SHP77 (cell line): ENCODE results near the gene FOXP1.

Source experiments
- DNase-seq, 2 experiments: peaks; one replicate each; lab custom pipeline; 2025; lab: John Stamatoyannopoulos, UW

FOXP1 gene

DNA sequence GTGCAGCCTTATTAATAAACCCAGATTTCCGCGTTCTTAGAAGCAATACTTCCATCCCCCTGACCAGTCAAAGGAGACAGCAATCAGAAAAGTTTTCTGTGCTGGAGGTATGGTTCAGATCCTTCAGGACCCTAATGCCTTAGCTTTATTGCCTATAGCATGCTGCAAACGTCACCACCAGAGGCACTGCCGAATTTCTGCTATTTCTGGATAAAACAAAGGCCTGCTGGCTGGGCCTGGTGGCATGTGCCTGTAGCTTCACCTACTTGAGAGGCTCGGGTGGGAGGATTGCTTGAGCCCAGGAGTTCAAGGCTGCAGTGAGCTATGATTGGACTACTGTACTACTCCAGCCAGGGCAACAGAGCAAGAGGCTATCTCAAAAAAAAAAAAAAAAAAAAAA lies 407.2 kb downstream of the FOXP1 start:
- DNase-seq, result no peak

DNA sequence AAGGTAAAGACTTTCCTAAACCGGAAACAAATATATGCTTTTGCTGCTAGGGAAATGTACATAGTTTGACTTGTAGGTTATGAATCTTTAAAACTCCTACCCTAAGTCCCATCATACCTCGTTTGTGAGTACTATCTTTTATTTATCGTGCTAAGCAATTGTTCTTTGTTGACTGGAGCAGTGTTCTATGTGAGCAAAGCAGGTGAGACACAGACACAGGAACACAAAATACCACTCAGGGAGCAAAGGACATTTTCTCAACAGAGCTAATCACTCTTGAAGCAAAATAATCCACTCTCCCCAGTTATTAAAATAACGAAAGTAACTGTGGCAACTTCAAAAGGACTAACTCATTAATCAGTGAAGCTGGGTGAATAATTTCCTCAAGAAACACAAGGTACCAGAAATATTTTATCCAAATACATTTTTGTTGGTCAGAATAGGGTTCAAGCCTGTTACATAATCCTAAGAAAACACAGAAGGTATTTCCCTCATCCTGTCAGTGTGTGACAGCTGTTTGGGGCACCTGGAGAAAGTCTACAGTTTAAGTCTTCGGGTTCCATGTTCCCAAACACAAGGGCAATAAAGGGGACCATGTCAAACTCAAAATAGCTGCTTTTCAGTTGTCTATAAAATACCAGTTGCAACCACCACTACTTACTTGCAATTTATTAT lies 407.7 kb downstream of the FOXP1 start:
- DNase-seq, result no peak

DNA sequence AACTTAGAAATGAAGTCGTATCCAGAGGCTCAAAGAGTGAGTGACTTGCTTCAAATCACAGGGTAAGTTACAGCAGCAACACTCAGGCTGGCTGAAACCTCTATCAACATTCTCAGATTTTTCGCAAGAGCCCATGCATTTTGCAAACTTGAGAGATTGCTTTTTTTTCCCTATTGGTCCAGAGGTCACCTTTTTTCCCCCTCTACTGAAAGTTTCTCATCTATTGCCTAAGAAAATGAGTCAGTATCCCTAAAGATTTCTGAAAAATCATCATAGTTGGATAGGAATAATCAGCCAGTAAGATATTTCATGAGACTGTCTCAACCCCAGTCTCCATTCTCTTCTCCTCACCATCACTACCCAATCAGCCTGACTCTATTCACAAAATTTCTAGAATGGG lies 410.6 kb downstream of the FOXP1 start:
- no peak for DNase-seq

DNA sequence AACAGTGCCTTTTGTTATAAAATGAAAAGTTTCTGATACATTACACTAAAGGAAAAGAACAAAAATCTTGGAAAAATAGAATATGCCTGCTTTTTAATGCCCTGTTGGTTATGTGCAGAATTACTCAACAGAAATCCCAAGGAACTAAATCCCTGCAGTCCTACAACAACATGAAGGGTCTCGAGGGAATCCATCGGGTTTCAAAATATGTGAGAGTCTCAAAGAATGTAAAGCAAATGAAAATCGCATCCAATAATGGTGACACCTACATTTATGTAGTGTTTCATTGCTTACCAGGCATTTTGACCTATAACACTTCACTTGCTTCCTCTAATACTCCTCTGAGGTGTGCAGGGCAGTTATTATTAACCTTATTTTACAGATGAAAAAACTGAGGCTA lies 411.3 kb downstream of the FOXP1 start:
- no peak for DNase-seq

DNA sequence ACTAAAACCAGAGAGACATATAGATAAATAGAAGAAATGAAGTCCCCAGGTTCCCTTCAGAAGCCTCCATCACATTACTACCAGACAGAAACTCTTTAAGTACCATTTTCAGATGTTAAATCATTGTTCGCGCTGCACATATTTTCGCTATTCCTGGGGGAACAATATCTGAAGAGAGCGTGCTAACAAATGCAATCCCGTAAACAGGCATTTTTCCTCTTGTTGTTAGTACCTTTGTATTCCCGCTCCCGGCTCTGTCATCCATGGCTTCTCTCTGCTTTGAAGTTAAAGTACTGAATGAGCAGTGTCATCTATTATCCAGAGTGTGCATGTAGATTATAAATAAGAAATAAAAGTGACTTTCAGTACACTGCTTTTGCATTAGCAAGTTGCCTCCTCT lies 412.3 kb downstream of the FOXP1 start:
- no peak for DNase-seq

DNA sequence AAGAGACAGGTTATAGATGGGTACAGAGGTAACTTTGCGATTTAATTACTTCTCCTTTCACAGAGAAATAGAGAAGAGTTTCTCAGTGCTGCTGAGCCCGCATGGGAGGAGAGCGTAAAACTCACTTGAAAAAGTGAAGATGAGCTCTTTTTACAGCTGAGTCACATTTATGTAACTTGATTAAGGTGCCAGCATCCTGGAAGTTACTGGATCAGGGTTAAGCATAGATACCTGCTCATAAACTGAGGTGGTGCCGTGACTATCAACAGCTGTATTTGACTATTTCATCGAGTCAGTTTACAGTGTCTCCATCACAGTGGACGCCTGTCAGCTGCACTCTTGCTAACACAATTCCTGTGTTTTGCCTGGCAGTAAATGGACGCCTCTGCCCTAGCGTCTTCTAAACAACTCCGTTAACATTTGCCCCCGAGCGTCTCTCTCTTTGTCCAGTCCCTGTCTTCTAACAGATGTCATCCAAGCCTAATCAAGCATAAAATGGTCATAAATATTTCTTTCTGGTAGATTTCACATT lies 414.6 kb downstream of the FOXP1 start:
- DNase-seq, result peak; percentile 35 to 61

DNA sequence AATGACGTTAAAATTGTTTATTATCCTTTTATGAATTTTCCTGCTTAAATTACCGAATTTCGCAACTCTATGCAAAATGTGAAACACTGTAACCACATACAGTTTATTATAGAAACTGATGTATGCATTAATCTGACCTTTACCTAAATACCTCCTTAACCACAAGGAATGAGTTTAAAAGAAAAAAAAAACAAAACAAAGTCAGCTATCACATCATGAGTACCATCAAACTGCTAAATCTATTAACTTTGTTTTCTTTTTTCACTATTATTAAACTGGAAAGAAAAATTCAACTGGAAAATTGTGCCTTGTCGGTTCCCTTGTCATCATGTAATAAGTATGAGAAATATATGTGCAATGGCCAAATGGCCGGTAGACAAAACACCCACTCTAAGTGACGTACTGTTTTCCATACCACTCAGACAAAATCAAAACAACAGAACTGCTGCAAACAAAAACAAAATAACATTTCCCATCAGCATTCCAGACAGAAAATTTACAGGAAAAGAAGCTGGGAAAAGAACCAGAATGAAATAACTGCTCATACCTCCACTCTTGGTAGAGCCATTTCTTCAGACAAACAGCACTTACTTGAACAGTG lies 415.3 kb downstream of the FOXP1 start:
- no peak for DNase-seq

DNA sequence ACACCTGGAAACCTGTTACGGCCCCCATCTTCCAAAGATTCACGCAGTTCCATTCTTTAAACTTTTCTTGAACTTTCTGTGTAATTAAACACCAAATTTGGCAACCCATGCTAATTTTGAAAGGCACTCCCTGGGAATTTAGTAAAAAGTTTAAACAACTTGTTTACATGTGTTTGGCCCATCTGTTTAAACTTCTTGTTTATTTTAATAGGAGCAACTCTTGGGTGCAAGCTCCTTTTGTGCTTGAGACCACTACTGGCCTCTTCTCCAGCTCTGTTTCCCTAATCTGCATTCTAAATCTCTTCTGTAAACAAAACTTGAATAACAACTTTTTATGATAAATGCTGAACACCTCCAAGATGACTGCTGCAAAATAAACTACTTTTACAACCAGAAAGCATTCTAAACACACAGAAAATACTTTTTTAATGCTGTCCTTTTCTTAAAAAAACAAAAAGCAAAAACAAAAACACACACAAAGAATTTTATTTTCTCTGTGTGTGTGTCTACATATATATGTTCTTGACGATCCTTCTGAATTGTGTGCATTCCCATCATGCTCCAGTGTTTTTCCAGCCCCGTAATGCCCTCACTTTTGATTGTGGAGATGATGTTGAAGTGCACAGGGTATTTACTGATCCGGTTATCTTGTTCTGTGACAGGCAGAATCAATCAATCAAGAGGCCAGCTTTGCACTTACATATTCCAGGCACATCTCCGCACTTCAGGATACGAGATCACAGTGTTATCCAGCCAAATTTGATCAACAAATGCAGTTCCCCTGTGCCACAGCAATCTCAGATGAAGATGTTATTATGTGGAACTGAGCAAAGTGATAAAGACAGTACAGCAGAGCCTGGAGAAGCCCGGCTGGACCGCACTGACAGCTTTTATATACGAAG lies 416.9 kb downstream of the FOXP1 start:
- DNase-seq, result peak; percentile 54 to 56

DNA sequence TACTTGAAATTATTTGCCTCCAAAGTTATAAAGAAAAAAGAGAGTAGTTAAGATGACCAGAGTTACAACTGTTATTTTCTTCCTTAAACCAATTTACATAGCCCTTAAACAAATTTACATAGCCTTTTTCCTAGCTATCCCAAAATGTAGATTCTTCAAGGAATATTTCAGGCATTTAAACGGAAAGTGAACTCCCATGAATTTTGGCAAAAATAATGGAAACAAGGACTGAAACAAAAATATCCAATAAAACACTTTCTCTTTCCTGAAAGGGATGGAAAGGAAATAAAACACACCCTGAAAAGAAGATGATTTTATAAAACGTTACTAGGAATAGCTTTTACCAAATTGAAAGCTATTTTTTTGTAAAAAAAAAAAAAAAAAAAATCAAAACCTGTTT lies 418.6 kb downstream of the FOXP1 start:
- DNase-seq, result no peak

DNA sequence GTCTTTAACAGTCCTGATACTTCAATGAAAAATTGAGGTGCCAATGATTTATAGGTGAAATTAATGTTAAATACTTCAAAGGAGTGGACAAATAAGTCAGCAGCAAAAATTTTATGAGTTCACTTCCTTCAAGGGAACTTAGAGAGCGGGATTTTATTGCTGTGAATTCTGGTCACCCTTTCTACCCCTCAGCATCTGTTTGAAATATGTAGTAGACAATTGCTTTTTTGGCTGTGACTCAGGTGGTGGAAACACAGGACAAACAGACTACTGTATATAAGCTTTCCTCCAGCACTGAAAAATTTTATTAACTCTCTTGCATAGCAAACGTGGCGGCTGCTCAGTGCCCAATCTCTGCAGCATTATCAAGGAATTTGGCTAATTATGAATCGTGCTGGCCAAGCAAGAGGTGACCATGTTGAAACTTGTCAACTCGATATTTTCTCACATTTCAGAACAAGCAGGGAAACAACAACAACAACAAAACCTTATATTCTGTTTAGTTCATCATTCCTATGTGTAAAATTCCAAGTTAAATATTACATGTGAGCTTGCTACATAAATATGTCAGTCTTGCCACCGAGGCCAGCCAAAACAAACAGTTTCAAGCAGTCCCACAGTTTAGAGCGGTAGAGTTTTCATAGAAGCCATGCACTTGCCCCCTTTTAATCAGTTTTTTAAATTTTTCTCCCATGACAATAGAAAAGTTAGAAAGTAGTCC lies 420.2 kb downstream of the FOXP1 start:
- no peak for DNase-seq

DNA sequence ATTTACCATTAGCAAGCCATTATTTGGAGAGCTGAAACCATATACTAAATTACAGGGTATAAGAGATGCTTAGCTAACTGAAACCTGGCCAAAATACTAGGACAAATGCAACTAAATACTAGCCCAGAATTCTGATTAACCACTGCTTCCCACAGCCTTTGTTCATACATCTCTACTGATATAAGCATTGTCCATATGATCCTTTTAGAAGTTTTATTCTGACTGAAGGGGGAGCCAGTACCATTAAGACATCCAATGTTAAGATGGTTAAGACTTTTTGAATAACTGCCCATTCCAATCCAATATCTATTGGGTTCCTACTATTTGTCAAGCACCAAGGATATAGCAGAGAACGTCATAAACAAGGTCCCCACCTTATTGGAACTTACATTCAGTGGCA lies 421.3 kb downstream of the FOXP1 start:
- no peak for DNase-seq

DNA sequence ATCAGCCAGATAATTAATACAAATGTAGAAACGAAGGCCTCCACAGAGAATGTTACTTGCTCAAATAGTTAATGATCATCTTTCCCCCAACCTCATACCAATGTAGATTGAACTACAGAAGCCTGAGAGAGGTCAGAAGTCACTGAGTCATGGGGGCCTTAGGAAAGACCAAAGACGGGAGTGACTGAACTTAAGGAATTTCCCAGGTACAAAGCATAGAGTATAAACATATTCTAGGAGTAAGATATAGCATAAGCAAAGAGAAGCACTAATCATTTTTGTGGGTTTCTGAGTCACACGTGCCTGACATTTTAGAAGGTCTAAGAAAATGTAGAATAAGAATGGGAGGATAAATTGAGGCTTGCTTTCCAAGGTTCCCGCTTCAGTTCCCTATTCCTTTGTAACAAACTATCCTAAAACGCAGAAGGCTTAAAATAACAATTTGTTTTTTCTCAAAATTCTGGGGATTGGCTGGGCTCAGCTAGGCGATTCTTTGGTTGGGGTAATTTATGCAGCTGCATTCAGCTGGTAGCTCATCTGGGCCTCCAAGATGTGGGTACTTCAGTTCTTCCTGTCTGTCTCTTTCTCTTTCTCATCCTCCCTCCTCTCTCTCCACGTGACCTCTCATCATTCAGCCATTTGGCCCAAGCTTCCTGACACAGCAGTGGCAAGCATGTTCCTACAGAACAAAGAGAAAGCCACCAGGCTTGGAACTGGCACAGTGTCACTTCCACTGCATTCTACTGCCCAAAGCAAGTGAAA lies 422.6 kb downstream of the FOXP1 start:
- no peak for DNase-seq

DNA sequence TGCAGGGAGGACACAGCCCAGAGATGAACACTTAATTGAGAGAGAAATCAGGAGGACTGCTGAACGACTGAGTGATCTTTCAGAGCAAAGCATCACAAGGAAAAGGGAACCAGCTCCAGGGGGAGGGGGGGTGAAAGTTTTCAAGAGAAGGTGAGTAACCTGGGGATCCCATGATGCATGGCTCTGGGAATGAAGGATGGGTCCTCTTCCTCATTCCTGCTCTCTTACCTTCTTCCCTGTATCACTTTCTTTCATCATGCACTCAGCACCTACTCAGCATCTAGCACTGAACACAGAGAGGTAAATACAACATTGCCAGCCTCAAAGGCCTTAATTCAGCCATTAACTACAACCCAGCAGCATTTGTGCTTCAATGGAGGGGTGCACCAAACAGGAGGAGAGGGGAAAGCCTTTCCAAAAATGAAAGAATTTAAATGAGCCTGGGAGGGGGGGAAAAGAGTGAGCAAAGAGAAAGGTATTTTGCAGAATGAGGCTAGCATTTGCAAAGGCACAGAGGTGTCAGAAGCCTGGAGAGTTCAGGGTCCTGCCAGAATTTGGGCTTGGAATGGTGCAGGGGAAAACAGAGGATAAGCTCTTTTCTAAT lies 427.4 kb downstream of the FOXP1 start:
- no peak for DNase-seq

DNA sequence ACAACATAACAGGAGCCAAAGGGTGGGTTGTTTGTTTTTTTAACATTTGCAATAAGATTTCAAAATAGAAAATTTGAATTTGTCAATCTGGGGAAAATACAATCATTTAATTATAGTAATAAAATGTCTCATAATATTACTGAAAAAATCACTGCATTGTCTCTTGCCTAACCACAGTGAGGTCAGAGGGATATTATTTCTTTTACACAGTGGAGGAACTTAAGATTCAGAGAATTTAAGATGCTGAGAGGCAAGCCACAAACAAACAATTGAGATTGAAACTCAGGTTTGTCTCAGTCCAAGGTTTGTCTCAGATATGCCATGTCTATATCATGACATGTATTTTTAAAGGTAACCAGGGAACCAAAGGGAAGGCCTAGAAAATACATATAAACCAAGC lies 428.7 kb downstream of the FOXP1 start:
- DNase-seq, result no peak

DNA sequence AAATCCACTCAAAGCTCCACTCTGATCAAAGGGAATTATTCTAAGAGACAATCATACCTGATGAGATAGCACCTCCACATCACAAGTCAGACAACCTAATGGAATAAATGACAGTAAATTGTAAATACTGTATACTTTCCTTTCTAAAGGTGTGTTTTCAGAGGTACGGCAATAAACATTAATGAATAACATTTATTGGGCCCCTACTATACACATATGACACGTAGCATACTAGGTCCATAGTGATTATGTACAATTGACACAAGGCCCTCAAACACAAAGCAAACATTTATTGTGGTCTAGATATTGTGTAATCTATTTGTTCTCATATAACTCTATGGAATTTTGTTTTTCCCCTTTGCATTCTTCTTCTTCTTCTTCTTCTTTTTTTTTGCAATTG lies 429.8 kb downstream of the FOXP1 start:
- no peak for DNase-seq

DNA sequence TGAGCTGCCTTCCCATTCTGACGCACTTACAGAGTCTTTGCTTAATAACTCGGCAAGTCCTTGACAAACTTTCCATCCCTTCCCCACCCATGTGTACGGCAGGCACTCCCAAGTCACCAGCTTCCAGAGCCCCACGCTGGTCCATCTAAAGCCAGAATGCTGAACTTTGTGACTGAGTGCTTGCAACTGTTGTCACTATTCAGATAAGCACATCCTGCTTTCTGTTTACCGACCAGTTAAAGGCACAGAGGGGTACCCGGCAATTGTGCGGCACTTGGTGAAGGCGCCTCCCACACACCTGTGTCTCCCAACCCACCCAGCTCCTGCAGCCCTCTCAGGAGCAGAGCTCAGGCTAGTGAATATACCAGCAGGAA lies 430.6 kb downstream of the FOXP1 start:
- DNase-seq, result no peak

DNA sequence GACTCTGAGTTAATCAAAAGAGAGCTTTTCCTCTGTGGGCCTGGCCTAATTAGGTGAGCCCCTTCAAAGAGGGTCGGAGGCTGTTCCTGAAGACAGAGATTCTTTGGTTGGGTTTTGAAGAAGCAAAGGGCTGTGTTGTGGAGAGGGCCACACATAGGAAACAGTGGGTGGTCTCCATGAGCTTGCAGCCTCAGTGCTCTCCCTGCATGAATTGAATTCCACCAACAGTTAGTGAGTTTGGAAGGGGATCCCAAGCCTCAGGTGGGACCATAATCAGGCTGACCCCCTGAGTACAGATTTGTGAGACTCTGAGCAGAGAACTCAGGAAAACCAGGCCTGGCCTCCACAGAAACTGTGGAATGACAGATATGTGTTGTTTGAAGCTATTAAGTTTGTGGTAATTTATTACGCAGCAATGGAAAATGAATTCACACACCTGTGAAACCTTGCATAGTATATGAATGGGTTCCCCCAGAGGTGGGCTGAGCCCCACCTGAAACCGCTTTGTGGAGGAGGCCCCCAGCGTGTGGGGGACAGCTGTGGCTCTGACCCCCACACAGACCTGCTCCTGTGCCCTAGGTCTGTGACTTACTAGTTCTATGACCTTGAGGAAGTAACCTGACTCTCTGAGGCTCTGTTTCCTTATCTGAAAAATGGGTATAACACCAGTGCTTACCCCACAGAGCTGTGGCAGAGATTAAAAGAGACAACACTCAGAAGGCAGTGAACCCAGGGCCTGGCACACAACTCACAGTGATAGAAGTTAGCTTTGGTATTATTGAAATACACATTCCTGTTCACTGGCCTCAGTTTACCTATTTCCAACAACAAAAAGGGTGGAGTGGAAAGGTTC lies 431.3 kb downstream of the FOXP1 start:
- no peak for DNase-seq

DNA sequence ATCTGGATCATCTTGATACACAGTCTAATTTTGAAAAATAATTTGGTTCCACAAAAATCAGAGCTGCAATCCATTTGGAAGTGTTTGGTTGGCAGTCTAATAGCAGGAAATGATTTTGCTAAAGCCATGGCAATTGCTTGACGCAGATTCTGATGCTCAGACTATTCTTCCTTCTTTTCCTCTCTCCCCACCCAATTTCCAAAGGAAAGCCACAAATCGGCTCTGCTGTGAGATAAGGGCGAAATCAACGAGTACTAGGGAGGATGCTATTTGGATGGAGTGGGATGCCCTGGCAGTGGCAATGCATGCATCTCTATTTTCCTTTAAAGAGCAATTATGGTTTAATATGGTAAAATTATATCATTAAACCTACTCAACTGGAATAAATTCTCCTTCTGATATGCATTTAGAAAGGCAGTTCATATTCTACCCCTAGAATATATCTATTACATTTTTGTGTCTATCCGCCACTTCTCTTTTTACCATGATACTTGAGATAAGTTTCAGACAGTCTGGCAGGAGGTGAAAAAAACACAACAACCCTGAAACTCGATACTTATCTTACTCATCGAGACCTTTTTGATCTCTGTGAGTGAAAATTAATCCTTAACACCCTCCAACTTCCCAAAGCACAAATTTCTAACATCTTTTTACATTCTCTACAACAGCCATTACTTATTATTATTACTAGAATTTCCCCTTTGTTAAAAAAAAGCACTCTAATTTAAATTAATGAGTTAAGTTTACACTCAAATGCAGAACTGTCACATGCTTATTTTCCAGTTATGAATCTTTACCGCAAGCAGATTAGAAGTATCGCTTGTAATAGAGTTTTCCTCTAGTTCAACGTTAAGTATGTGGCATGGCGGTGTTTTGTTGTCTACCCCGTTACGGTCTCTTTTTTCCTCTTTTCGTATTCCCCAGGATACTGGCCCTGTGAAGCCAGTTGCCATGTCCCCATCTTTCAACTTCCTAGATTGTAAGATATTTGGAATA lies 433.3 kb downstream of the FOXP1 start:
- DNase-seq, result no peak
